Measurements from ENCODE around the gene TP53TG5. TPM values are rescaled to one million over a fixed set of nuclear protein-coding genes. Genes with fewer than 3 reads are reported as not detected.
A peak's percentile ranks its signal among the peaks of the same experiment; 100 is the strongest.

Gene TP53TG5
- total and polyA plus RNA-seq, 3 experiments from 2014 or later = not detected

GRCh38 chr20:45400346-45401031 is 22.4 kb upstream of the TP53TG5 start:
- POLR2A ChIA-PET = no interaction called here
- H3K4me1 ChIP-seq (ENCODE audit: insufficient read depth, low read length) = peaks cover 3% of the 10 kb centered on the region
- H3K4me3 ChIP-seq (ENCODE audit: low read length) = no peak overlapping the region
- no peak overlapping the region for H3K27ac ChIP-seq (ENCODE audit: low read depth, low read length)
- Mint-ChIP-seq H3K4me3 (peak overlapping the region in 1 of 7 donors; percentile 60), H3K27me3 (no peaks in the 10 kb centered on the region), H3K4me1 (peaks cover 6 to 8% (median 8%) of the 10 kb centered on the region in 3 donors), H3K36me3 (peaks cover 12 to 30% (median 17%) of the 10 kb centered on the region in 3 donors), H3K27ac (no peak overlapping the region), H3K9me3 (peaks cover 8 to 17% (median 14%) of the 10 kb centered on the region in 5 donors)
- H3K9me3 ChIP-seq (ENCODE audit: low read length) = no peaks in the 10 kb centered on the region
- H3K36me3 ChIP-seq (ENCODE audit: insufficient read depth, low read length) = no peaks in the 10 kb centered on the region
- no peak for DNase-seq
- no peaks in the 10 kb centered on the region for H3K27me3 ChIP-seq (ENCODE audit: insufficient read depth, low read length, poor library complexity, severe bottlenecking)
- CTCF ChIA-PET = interaction anchor here (1.1 kb wide), 1 partner anchor 27 kb away, joined by 3 read pairs; no protein-coding TSS in a partner anchor

GRCh38 chr20:45399018-45399417 is 20.9 kb upstream of the TP53TG5 start:
- no peaks in the 10 kb centered on the region for H3K27me3 Mint-ChIP-seq
- DNase-seq = no peak

GRCh38 chr20:45395114-45395415 is 16.9 kb upstream of the TP53TG5 start:
- ChIA-PET CTCF (interaction anchor here (0.9 to 1.6 kb wide), 3 partner anchors 21 to 42 kb away, joined by 3 to 8 read pairs (median 5); no protein-coding TSS in a partner anchor), POLR2A (no interaction called here)
- no peak overlapping the region for H3K4me3 ChIP-seq (ENCODE audit: low read length)
- H3K27me3 ChIP-seq (ENCODE audit: insufficient read depth, low read length, poor library complexity, severe bottlenecking) = no peaks in the 10 kb centered on the region
- H3K9me3 ChIP-seq (ENCODE audit: low read length) = no peaks in the 10 kb centered on the region
- no peaks in the 10 kb centered on the region for H3K36me3 ChIP-seq (ENCODE audit: insufficient read depth, low read length)
- H3K27me3 Mint-ChIP-seq = no peaks in the 10 kb centered on the region
- no peak for DNase-seq
- H3K4me3 Mint-ChIP-seq = no peak overlapping the region
- H3K36me3 Mint-ChIP-seq = peaks cover 12 to 16% (median 13%) of the 10 kb centered on the region in 3 donors
- peaks cover 2 to 10% (median 3%) of the 10 kb centered on the region in 3 donors for H3K4me1 Mint-ChIP-seq
- H3K4me1 ChIP-seq (ENCODE audit: insufficient read depth, low read length) = no peaks in the 10 kb centered on the region
- H3K27ac ChIP-seq (ENCODE audit: low read depth, low read length) = no peak overlapping the region
- H3K9me3 Mint-ChIP-seq = peaks cover 2 to 7% (median 4%) of the 10 kb centered on the region in 5 donors
- no peak overlapping the region for H3K27ac Mint-ChIP-seq

More at GRCh38 chr20:45399018-45399417, 20.9 kb upstream of the TP53TG5 start:
- H3K36me3 ChIP-seq (ENCODE audit: insufficient read depth, low read length) = no peaks in the 10 kb centered on the region
- Mint-ChIP-seq H3K9me3 (peaks cover 8 to 17% (median 14%) of the 10 kb centered on the region in 5 donors), H3K27ac (no peak overlapping the region), H3K4me3 (no peak overlapping the region), H3K36me3 (peaks cover 17 to 30% (median 19%) of the 10 kb centered on the region in 3 donors), H3K4me1 (no peaks in the 10 kb centered on the region)
- no peak overlapping the region for H3K27ac ChIP-seq (ENCODE audit: low read depth, low read length)
- H3K27me3 ChIP-seq (ENCODE audit: insufficient read depth, low read length, poor library complexity, severe bottlenecking) = no peaks in the 10 kb centered on the region
- no peaks in the 10 kb centered on the region for H3K9me3 ChIP-seq (ENCODE audit: low read length)
- CTCF ChIA-PET = interaction anchor here (1.1 kb wide), 1 partner anchor 25 kb away, joined by 3 read pairs; no protein-coding TSS in a partner anchor
- POLR2A ChIA-PET = no interaction called here
- no peak overlapping the region for H3K4me3 ChIP-seq (ENCODE audit: low read length)
- H3K4me1 ChIP-seq (ENCODE audit: insufficient read depth, low read length) = no peaks in the 10 kb centered on the region

GRCh38 chr20:45394221-45395113 is 16.3 kb upstream of the TP53TG5 start:
- no peak overlapping the region for H3K27ac ChIP-seq (ENCODE audit: low read depth, low read length)

GRCh38 chr20:45392733-45393132 is 14.6 kb upstream of the TP53TG5 start:
- CTCF ChIA-PET = interaction anchor here (0.6 to 1.9 kb wide), 4 partner anchors 19 to 44 kb away, joined by 3 to 7 read pairs (median 4); partner anchors contain the start of gene SYS1

More at GRCh38 chr20:45394221-45395113, 16.3 kb upstream of the TP53TG5 start:
- Mint-ChIP-seq H3K27me3 (no peaks in the 10 kb centered on the region), H3K4me3 (no peak overlapping the region), H3K9me3 (peaks cover 0 to 2% (median 0%) of the 10 kb centered on the region in 5 donors), H3K4me1 (peaks cover 2 to 10% (median 3%) of the 10 kb centered on the region in 3 donors), H3K27ac (no peak overlapping the region), H3K36me3 (peaks cover 6 to 10% (median 8%) of the 10 kb centered on the region in 3 donors)
- Histone ChIP-seq H3K36me3 (ENCODE audit: insufficient read depth, low read length) (no peaks in the 10 kb centered on the region), H3K27me3 (ENCODE audit: insufficient read depth, low read length, poor library complexity, severe bottlenecking) (no peaks in the 10 kb centered on the region), H3K9me3 (ENCODE audit: low read length) (no peaks in the 10 kb centered on the region), H3K4me3 (ENCODE audit: low read length) (no peak overlapping the region), H3K4me1 (ENCODE audit: insufficient read depth, low read length) (no peaks in the 10 kb centered on the region)
- ChIA-PET POLR2A (no interaction called here), CTCF (interaction anchor here (0.9 to 1.6 kb wide), 4 partner anchors 20 to 42 kb away, joined by 3 to 8 read pairs (median 4); no protein-coding TSS in a partner anchor)
- no peak for DNase-seq

GRCh38 chr20:45391559-45391958 is 13.4 kb upstream of the TP53TG5 start:
- Histone ChIP-seq H3K36me3 (ENCODE audit: insufficient read depth, low read length) (no peaks in the 10 kb centered on the region), H3K9me3 (ENCODE audit: low read length) (no peaks in the 10 kb centered on the region), H3K4me3 (ENCODE audit: low read length) (no peak overlapping the region), H3K4me1 (ENCODE audit: insufficient read depth, low read length) (no peaks in the 10 kb centered on the region), H3K27ac (ENCODE audit: low read depth, low read length) (no peak overlapping the region), H3K27me3 (ENCODE audit: insufficient read depth, low read length, poor library complexity, severe bottlenecking) (no peaks in the 10 kb centered on the region)
- peaks cover 2 to 10% (median 3%) of the 10 kb centered on the region in 3 donors for H3K4me1 Mint-ChIP-seq
- H3K9me3 Mint-ChIP-seq = peaks cover 0 to 6% (median 0%) of the 10 kb centered on the region in 5 donors
- H3K27me3 Mint-ChIP-seq = no peaks in the 10 kb centered on the region
- ChIA-PET CTCF (interaction anchor here (1.1 to 1.9 kb wide), 3 partner anchors 15 to 29 kb away, joined by 3 to 7 read pairs (median 4); partner anchors contain the start of gene SYS1), POLR2A (no interaction called here)
- no peak overlapping the region for H3K4me3 Mint-ChIP-seq
- H3K36me3 Mint-ChIP-seq = peaks cover 10 to 19% (median 12%) of the 10 kb centered on the region in 3 donors
- no peak for DNase-seq
- H3K27ac Mint-ChIP-seq = peak overlapping the region in 2 of 8 donors; percentile 2 to 15

More at GRCh38 chr20:45392733-45393132, 14.6 kb upstream of the TP53TG5 start:
- no peaks in the 10 kb centered on the region for H3K9me3 ChIP-seq (ENCODE audit: low read length)
- POLR2A ChIA-PET = no interaction called here
- peaks cover 2 to 10% (median 3%) of the 10 kb centered on the region in 3 donors for H3K4me1 Mint-ChIP-seq
- no peak for DNase-seq
- H3K27me3 Mint-ChIP-seq = no peaks in the 10 kb centered on the region
- no peaks in the 10 kb centered on the region for H3K4me1 ChIP-seq (ENCODE audit: insufficient read depth, low read length)
- no peaks in the 10 kb centered on the region for H3K36me3 ChIP-seq (ENCODE audit: insufficient read depth, low read length)
- H3K27ac ChIP-seq (ENCODE audit: low read depth, low read length) = no peak overlapping the region
- H3K27me3 ChIP-seq (ENCODE audit: insufficient read depth, low read length, poor library complexity, severe bottlenecking) = no peaks in the 10 kb centered on the region
- H3K36me3 Mint-ChIP-seq = peaks cover 2 to 13% (median 5%) of the 10 kb centered on the region in 3 donors
- no peak overlapping the region for H3K4me3 Mint-ChIP-seq
- no peak overlapping the region for H3K27ac Mint-ChIP-seq
- H3K9me3 Mint-ChIP-seq = no peaks in the 10 kb centered on the region
- H3K4me3 ChIP-seq (ENCODE audit: low read length) = no peak overlapping the region

- H3K27me3 Mint-ChIP-seq = no peaks in the 10 kb centered on the region
- DNase-seq = no peak
- Histone ChIP-seq H3K9me3 (ENCODE audit: low read length) (no peaks in the 10 kb centered on the region), H3K27ac (ENCODE audit: low read depth, low read length) (no peak overlapping the region), H3K36me3 (ENCODE audit: insufficient read depth, low read length) (no peaks in the 10 kb centered on the region), H3K27me3 (ENCODE audit: insufficient read depth, low read length, poor library complexity, severe bottlenecking) (no peaks in the 10 kb centered on the region), H3K4me1 (ENCODE audit: insufficient read depth, low read length) (no peaks in the 10 kb centered on the region), H3K4me3 (ENCODE audit: low read length) (no peak overlapping the region)
- peaks cover 10 to 19% (median 12%) of the 10 kb centered on the region in 3 donors for H3K36me3 Mint-ChIP-seq
- CTCF ChIA-PET = interaction anchor here (1.1 to 1.9 kb wide), 2 partner anchors 15 to 17 kb away, joined by 3 to 7 read pairs; no protein-coding TSS in a partner anchor
- H3K9me3 Mint-ChIP-seq = peaks cover 0 to 6% (median 0%) of the 10 kb centered on the region in 5 donors
- peak overlapping the region in 1 of 8 donors; percentile 25 for H3K27ac Mint-ChIP-seq
- POLR2A ChIA-PET = no interaction called here
- H3K4me3 Mint-ChIP-seq = no peak overlapping the region
- H3K4me1 Mint-ChIP-seq = peaks cover 2 to 10% (median 3%) of the 10 kb centered on the region in 3 donors
These were observed 12.8 kb upstream of the TP53TG5 start for GRCh38 chr20:45390931-45391330.

Data from CD8-positive, alpha-beta memory T cell (primary cell).